Mammary epithelial cell (primary cell): ENCODE data around the gene ACOX3.

Experiments used
- CTCF ChIP-seq, 2 donors: IDR thresholded peaks in 1 of 2; conservative IDR thresholded peaks in 1 of 2; 2 replicates each; pipeline ENCODE4 v1.5.1; 2011 to 2012; ENCODE audit warnings: inconsistent platforms in 2 of 2, low read length in 2 of 2, mild to moderate bottlenecking in 2 of 2, control low read depth in 1 of 2, low read depth in 1 of 2; ENCODE audit not compliant: insufficient read depth in 1 of 2; ENCODE audit errors: extremely low read depth in 1 of 2
- EZH2 ChIP-seq: IDR thresholded peaks from 2 replicates; pipeline ENCODE4 v1.6.1; 2012; ENCODE audit warnings: low read length, inconsistent platforms, borderline replicate concordance

DNA sequence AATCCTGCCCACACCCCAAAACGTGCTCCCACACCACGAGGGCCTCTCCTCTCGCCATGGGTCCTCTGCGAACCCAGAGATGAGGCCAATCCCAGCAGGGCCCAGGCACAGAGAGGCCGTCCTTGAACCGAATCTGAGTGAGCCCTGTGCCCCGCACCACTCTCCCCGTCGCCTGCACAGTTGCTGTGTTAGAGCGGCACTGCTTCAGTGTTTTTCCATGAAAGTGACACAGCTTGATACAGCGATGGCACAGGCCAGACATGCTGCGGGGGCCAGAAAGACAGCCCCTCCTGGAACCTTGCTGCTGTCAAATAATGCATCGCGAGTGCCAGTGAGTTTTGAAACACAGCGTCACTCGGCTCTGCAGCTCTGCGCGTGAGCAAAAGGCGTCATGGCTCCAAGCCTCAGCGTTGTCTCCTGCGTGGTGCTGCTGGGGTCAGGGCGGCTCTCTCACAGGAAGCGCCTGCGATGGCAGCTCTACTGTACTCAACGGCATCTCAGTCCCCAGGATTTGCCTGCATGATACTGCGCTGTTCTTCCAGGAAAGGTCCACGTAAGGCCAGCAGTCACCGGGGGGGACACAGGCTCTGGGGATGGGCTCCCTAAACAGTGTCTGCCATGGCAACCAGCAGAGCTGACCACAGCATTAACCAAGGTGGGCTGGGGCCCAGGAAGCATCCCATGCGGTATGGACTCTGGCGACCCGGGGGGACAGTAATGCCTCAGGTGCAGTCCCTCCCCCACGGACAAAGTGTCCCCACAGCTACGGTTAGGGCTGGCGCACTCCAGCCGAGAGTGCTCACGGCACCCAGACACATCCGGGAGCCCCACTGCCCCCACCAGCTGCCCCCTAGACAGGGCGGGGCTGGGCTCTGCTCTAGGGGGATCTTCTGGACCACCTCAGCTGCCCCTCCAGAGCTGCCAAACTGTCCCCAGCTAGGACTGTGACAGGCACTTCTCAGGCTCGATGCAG, 63.1 kb downstream of the ACOX3 start:
- TF ChIP-seq CTCF (conservative IDR thresholded peaks at IDR 0.05 in 1 of 2, IDR thresholded peaks at IDR 0.05 in 1 of 2; ENCODE audit: extremely low read depth in 1 of 2, insufficient read depth in 1 of 2, low read depth in 1 of 2, low read length in 2 of 2) = no peak
- TF ChIP-seq EZH2 = no peak
